Measurements from ENCODE around the gene LRRC26. TPM values are rescaled to one million over a fixed set of nuclear protein-coding genes. Genes with fewer than 3 reads are reported as not detected.
"Not testable (repeated sequence)": the region's sequence is repeated elsewhere in the genome, so short reads cannot be mapped to it uniquely, and the experiment has no call there.

Gene LRRC26
- total RNA-seq, 1 experiment from 2014 or later, result not detected

GRCh38 chr9:137136881-137137607 is 32.8 kb downstream of the LRRC26 start:
- DNase-seq (ENCODE audit: low read depth), result no peak

DNA sequence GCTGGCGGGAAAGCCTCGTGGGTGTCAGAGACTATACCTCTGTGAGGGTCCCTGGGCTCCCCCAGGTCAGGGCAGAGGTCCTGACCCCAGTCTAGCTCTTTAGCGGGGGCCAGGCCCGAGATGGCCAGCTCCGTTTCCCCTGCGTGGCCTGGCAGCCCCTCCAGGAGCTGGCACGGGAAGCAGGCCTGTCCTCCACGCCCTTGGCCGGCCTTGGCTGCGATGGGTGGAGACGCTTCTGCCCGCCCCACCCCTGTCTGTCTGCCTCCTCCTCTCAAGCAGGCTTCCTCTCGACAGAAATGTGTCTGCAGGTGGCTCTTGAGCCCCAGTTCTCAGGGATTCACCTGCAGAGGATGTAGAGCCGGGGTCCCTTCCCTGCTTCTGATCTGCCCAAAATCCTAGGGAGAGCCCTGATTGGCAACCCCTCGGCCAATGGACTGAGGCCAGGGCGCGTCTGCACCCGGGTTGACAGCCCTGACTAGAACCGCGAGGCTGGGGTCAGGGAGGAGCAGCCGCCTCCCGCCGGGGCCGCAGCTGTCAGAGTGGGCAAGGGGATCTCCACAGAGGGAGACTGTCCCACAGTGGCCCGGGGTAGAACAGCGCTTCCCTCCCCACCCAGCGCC is 33.5 kb downstream of the LRRC26 start:
- no peak for DNase-seq (ENCODE audit: low read depth)

DNA sequence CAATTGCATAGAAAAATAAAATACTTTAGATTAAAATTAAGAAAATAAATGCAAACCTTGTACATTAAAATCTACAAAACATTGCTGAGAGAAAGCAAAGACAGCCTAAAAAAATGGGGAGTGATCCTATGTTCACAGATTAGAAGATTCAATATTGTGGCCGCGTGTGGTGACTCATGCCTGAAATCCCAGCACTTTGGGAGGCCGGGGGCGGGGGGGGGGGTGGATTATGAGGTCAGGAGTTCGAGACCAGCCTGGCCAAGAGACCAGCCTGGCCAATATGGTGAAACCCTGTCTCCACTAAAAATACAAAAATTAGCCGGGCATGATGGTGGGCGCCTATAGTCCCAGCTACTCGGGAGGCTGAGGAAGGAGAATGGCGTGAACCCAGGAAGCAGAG is 34.7 kb downstream of the LRRC26 start:
- DNase-seq (ENCODE audit: low read depth), result not testable (repeated sequence)

DNA sequence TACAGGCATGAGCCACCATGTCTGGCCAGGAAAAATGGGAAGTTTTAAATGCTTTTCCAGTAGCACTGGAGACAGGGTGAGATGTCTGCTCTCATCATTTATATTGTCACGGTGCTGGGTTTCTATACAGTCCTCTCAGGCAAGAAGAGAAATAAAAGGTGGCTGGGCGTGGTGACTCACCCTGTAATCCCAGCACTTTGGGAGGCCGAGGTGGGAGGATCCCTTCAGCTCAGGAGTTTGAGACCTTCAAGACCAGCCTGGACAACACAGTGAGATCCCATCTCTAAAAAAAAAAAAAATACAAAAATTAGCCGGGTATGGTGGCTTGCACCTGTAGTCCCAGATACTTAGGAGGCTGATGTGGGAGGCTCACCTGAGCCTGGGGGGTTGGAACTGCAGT is 35.7 kb downstream of the LRRC26 start:
- peak; percentile 47 for DNase-seq (ENCODE audit: low read depth)

DNA sequence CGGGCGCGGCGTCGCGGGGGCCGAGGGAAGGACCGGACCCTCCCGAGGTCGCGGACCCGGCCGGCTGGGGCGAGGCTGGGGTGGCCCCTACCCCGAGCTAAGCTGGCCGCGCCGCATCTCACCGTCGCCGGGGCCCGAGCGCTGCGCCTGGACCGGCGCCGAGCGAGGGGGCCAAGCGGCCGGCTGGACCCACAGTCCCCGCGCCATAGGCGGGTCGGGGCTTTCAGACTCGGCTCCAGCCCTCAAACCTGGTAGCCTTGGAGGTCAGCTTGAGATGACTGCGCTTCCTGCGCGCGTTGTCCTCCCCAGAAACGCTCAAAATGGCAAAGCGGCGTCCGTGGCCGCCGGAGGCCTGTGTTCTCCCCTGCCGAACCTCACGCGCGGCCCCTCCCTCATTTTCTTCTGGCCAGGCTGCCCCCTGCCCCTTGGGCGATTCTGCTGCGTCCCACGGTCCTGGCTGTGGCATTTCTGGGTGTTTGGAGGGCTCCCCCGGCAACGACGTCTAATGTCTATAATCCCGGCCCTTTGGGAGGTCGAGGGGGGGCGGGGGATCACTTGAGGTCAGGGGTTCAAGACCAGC is 39.6 kb downstream of the LRRC26 start:
- peak; percentile 44 for DNase-seq (ENCODE audit: low read depth)

DNA sequence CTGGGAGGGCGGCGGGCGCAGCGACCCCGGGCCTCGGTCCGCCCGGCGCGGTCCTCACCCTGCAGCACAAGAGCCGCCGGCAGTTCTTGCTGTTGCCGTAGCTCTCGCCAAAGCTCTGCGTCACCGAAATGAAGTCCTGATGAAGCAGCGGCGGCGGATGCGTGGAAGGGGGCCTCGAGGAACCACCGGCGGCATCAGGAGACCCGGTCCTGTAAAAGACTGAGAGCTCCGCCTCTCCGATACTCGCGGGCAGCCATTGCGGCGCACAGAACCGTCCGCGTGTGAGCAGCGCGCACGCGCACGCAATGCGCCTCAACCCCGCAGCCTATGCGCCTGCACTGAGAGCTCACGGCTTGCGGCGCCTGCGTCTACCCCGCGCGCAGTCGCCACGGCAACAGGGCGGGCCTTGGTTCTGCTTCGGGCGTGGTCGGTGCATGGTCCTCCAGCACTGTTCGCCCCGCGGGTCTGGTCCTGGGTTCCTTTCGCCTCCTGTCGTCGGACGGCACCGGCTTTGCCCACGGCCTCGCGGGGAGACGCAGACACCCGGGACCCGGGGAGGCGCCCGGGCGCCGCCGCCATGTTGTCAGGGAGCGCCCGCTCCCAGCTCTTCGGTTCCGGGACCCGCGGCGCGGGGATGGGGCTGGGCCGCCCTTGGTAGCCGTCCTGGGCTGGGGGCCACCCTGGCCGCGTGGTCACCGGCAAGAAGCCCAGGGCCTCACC is 40.2 kb downstream of the LRRC26 start:
- peak; percentile 90 for DNase-seq (ENCODE audit: low read depth)

- DNase-seq (ENCODE audit: low read depth), result no peak
These were observed 40.9 kb downstream of the LRRC26 start for GRCh38 chr9:137128862-137129455.

DNA sequence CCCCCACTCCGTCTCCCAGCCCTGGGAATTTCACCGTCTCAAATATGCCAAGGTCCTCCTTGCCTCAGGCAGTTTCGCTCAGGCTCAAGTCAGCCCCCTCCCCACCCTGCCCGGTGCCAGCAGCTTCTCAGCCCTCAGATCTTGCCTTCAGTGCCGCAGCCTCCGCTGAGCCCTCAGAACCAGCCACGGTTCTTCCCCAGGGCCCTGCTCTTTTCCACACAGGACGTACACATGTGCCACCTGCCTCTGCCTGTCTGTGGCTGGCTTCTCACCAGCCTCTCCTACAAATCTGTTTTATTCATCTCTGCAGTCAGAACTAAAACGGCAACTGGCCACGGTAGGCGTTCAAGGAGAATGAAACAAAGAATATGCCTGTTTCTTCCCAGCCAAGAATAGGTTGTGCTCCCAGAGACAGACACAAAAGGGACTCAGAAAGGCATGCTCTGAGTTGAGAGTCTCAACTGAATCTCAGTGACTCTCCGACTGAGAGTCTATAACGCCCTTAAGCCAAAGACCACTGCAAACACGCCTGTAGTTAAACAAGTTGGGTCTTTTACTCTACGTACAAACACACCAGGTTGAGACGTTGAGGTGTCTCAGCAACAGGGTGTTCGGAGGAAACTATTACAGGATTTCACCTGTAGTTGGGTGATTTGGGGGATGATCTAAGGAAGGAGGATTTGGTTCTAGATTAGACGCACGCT is 41.5 kb downstream of the LRRC26 start:
- no peak for DNase-seq (ENCODE audit: low read depth)

DNA sequence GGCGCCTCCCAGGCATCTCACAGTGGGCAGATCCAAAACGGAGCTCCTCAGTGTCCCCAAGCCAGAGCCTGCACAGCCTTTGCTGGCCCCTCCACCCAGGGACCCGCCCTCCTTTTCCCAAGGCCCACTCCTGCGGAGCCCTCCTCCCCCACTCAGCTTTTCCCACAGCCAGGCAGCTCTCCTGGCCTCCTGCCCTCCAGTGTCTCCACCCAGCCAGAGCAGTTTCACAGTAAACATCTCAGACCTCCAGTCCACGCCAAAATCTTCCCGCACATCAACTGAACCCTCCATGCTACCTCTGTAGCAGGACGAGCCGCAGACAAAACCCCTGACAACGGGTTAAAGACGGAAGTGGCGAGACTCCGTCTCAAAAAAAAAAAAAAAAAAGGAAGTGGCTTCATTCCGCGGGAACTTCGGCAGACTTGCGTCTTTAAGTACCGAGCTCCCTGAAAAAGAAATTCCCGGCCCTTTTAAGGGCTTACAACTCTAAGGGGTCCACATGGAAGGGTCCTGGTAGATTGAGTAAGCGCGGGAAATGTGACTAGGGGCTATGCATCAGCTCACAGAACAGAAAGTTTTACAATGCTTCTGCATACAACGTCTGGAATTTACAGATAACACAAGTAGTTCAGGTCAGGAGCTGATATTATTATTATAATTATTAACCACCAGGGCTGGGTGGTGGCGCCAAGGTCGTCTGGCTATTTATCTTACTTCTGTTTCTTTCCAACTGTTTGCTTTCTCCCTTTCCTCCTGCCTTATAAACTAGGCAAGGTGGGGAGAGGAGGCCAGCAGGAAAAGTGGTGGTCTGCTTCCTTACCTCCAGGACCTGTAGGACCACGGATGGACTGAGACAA is 42.3 kb downstream of the LRRC26 start:
- no peak for DNase-seq (ENCODE audit: low read depth)

- DNase-seq (ENCODE audit: low read depth), result no peak
These were observed 43.1 kb downstream of the LRRC26 start for GRCh38 chr9:137126786-137127185.

DNA sequence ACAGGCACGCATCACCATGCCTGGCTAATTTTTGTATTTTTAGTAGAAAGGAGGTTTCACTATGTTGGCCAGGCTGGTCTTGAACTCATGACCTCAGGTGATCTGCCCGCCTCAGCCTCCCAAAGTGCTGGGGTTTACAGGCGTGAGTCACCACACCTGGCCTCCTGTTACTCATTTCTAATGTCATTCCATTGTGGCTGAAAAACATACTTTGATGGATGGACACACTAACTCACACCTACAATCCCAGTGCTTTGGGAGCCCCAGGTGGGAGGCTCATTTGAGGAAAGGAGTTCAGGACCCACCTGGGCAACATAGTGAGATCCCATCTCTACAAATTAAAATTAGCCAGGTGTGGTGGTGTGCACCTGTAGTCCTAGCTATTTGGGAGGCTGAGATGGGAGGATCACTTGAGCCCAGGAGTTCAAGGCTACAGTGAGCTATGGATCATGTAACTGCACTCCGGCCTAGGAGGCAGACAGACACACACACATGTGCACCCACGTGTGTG is 45.8 kb downstream of the LRRC26 start:
- peak; percentile 32 for DNase-seq (ENCODE audit: low read depth)

DNA sequence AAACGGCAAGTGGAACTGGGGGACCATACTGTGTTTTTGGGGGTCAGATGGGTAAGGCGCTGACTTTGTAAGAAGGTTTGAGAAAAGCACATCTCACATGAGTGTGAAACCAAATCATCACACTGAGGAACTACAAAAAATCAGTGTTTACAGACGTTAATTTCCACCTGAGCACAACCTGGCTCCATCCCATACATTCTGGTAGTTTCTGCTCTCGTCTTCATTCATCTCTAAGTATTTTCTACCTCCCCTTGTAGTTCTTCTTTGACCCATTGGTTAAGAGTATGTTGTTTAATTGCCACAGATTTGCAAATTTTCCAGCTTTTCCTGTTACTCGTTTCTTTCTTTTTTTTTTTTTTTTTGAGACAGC is 46.4 kb downstream of the LRRC26 start:
- DNase-seq (ENCODE audit: low read depth), result no peak

DNA sequence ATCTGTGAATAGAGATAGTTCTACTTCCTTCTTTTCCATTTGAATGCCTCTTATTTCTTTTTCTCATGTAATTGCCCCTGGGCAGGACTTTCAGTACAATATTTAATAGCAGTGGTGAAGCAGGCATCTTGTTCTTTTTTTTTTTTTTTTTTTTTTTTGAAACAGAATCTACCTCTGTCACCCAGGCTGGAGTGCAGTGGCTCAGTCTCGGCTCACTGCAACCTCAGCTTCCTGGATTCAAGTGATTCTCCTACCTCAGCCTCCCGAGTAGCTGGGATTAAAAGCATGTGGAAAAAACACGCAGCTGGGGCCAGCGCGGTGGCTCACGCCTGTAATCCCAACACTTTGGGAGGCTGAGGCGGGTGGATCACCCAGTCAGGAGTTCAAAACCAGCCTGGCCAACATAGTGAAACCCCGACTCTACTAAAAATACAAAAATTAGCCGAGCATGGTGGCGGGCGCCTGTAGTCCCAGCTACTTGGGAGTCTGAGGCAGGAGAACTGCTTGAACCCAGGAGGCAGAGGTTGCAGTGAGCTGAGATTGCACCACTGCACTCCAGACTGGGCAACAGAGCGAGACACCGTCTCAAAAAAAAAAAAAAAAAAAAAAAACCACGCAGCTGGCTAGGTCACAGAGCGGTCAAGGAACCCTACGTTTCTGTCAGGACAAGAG is 46.9 kb downstream of the LRRC26 start:
- not testable (repeated sequence) for DNase-seq (ENCODE audit: low read depth)

DNA sequence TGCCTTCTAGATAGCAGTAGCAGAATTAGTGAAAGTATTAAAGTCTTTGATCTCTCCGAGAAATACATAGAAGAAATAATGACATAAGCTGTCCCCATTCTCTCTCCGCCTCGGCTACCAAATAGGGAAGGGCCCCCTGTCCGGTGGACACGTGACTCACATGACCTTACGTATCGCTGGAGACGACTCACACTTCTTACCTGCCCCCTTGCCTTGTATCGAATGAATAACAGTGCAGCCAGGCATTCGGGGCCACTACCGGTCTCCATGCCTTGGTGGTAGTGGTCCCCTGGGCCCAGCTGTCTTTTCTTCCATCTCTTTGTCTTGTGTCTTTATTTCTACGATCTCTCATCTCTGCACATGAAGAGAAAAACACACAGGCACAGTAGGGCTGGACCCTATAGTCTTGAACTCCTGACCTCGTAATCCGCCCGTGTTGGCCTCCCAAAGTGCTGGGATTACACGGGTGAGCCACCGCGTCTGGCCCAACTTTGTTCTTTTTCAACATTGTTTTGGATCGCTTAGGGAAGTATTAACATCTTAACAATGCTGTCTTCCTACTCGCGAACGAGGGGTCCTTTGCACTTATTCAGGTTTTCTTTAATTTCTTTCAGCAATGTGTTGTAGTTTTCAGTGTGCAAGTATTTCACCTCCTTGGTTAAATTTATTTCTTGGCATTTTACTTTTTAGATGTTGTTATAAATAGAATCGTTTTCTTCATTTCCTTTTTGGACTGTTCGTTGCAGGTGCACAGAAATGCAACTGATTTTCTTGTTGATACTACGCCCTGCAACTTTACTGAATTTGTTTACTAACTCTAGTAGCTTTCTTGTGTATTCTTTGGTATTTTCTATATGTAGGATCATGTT is 47.7 kb downstream of the LRRC26 start:
- DNase-seq (ENCODE audit: low read depth), result not testable (repeated sequence)

Other genes with a start within 250 kb of the LRRC26 start
- gene FBXW5, start 225.3 kb downstream of the LRRC26 start, total RNA-seq (2014; rRNA removed; shearing (Covaris generic)), result 78.4 and 117 TPM in 2 replicates
- 0.89 TPM in 1 of 2 replicates, not detected in the other for gene C8G, start 224.8 kb downstream of the LRRC26 start, total RNA-seq (2014; rRNA removed; shearing (Covaris generic))
- gene LCN12, start 217.8 kb downstream of the LRRC26 start, total RNA-seq (2014; rRNA removed; shearing (Covaris generic)), result 1.2 TPM in 1 of 2 replicates, not detected in the other
- not detected in 2 replicates for gene PTGDS, start 192.5 kb downstream of the LRRC26 start, total RNA-seq (2014; rRNA removed; shearing (Covaris generic))
- not detected in 2 replicates for gene LCNL1, start 187.1 kb downstream of the LRRC26 start, total RNA-seq (2014; rRNA removed; shearing (Covaris generic))
- gene PAXX, start 177.6 kb downstream of the LRRC26 start, total RNA-seq (2014; rRNA removed; shearing (Covaris generic)), result 53.1 and 59.0 TPM in 2 replicates
- gene CLIC3, start 173.5 kb downstream of the LRRC26 start, total RNA-seq (2014; rRNA removed; shearing (Covaris generic)), result 11.0 and 18.9 TPM in 2 replicates
- 9.2 and 10.2 TPM in 2 replicates for gene ABCA2, start 141.8 kb downstream of the LRRC26 start, total RNA-seq (2014; rRNA removed; shearing (Covaris generic))
- not detected in 2 replicates for gene FUT7, start 138.0 kb downstream of the LRRC26 start, total RNA-seq (2014; rRNA removed; shearing (Covaris generic))
- gene NPDC1, start 123.9 kb downstream of the LRRC26 start, total RNA-seq (2014; rRNA removed; shearing (Covaris generic)), result 8.2 and 10.7 TPM in 2 replicates
- not detected in 2 replicates for gene ENTPD2, start 116.0 kb downstream of the LRRC26 start, total RNA-seq (2014; rRNA removed; shearing (Covaris generic))
- gene SAPCD2, start 99.5 kb downstream of the LRRC26 start, total RNA-seq (2014; rRNA removed; shearing (Covaris generic)), result 11.8 and 28.5 TPM in 2 replicates
- 6.7 and 12.9 TPM in 2 replicates for gene UAP1L1, start 92.5 kb downstream of the LRRC26 start, total RNA-seq (2014; rRNA removed; shearing (Covaris generic))
- gene MAN1B1, start 83.1 kb downstream of the LRRC26 start, total RNA-seq (2014; rRNA removed; shearing (Covaris generic)), result 86.8 and 145 TPM in 2 replicates
- 26.8 and 30.0 TPM in 2 replicates for gene DPP7, start 55.3 kb downstream of the LRRC26 start, total RNA-seq (2014; rRNA removed; shearing (Covaris generic))
- not detected in 2 replicates for gene GRIN1, start 30.9 kb downstream of the LRRC26 start, total RNA-seq (2014; rRNA removed; shearing (Covaris generic))
- not detected in 2 replicates for gene TMEM210, start 2.0 kb upstream of the LRRC26 start, total RNA-seq (2014; rRNA removed; shearing (Covaris generic))
- 8.6 and 17.6 TPM in 2 replicates for gene ANAPC2, start 18.5 kb upstream of the LRRC26 start, total RNA-seq (2014; rRNA removed; shearing (Covaris generic))
- gene SSNA1, start 18.6 kb upstream of the LRRC26 start, total RNA-seq (2014; rRNA removed; shearing (Covaris generic)), result 99.7 and 110 TPM in 2 replicates
- 4.5 and 8.5 TPM in 2 replicates for gene TPRN, start 30.7 kb upstream of the LRRC26 start, total RNA-seq (2014; rRNA removed; shearing (Covaris generic))
- 68.2 and 68.9 TPM in 2 replicates for gene TMEM203, start 35.6 kb upstream of the LRRC26 start, total RNA-seq (2014; rRNA removed; shearing (Covaris generic))
- gene NDOR1, start 35.6 kb upstream of the LRRC26 start, total RNA-seq (2014; rRNA removed; shearing (Covaris generic)), result 14.9 and 17.6 TPM in 2 replicates
- 0.39 TPM in 1 of 2 replicates, not detected in the other for gene RNF208, start 52.2 kb upstream of the LRRC26 start, total RNA-seq (2014; rRNA removed; shearing (Covaris generic))
- gene CYSRT1, start 55.1 kb upstream of the LRRC26 start, total RNA-seq (2014; rRNA removed; shearing (Covaris generic)), result 0.44 and 1.0 TPM in 2 replicates
- not detected in 2 replicates for gene RNF224, start 57.5 kb upstream of the LRRC26 start, total RNA-seq (2014; rRNA removed; shearing (Covaris generic))
- 0.10 TPM in 1 of 2 replicates, not detected in the other for gene SLC34A3, start 60.9 kb upstream of the LRRC26 start, total RNA-seq (2014; rRNA removed; shearing (Covaris generic))
- gene TUBB4B, start 71.2 kb upstream of the LRRC26 start, total RNA-seq (2014; rRNA removed; shearing (Covaris generic)), result 273 and 381 TPM in 2 replicates
- gene STPG3, start 81.2 kb upstream of the LRRC26 start, total RNA-seq (2014; rRNA removed; shearing (Covaris generic)), result not detected in 2 replicates
- 41.8 and 73.9 TPM in 2 replicates for gene NELFB, start 85.3 kb upstream of the LRRC26 start, total RNA-seq (2014; rRNA removed; shearing (Covaris generic))
- 1.7 TPM in 2 replicates for gene TOR4A, start 107.7 kb upstream of the LRRC26 start, total RNA-seq (2014; rRNA removed; shearing (Covaris generic))
- gene NRARP, start 132.2 kb upstream of the LRRC26 start, total RNA-seq (2014; rRNA removed; shearing (Covaris generic)), result not detected in 2 replicates

Data from M059J (cell line).